HFF-Myc (cell line): Measurements from ENCODE around the gene TERC.

ENCODE experiments used
- DNase-seq: peaks from one replicate; pipeline ENCODE4 v3.0.0-alpha.2; 2011; ENCODE audit warnings: low read depth; ENCODE audit errors: extremely low read depth
- H3K4me3 ChIP-seq: replicated peaks from 2 replicates; pipeline ENCODE4 v1.5.1; 2011; ENCODE audit warnings: low read depth, mild to moderate bottlenecking, control low read depth, low read length
- CTCF ChIP-seq: IDR thresholded peaks from 2 replicates; pipeline ENCODE4 v1.5.1; 2012; ENCODE audit warnings: mild to moderate bottlenecking, low read depth, low read length, control low read depth; ENCODE audit errors: missing control alignments

Gene TERC

GRCh38 chr3:169764882-169765612 lies at the start of gene TERC:
TSS of gene TERC (minus strand) at chr3:169765060.
- TF ChIP-seq CTCF, result no peak
- peak; percentile 62 for DNase-seq
- peak within 1 kb of the TSS; percentile 76 for H3K4me3 ChIP-seq

GRCh38 chr3:169813757-169814517 lies 49.1 kb upstream of the TERC start:
- H3K4me3 ChIP-seq, result no peak overlapping the region
- no peak for DNase-seq
- TF ChIP-seq CTCF, result peak; percentile 19

- peak overlapping the region; percentile 55 for H3K4me3 ChIP-seq
- TF ChIP-seq CTCF, result no peak
- DNase-seq, result no peak
These were observed 48.4 kb upstream of the TERC start for GRCh38 chr3:169813278-169813677.

- no peak for TF ChIP-seq CTCF
- H3K4me3 ChIP-seq, result peak within 1 kb of the TSS; percentile 55
- peak; percentile 89 for DNase-seq
These were observed 47.7 kb upstream of the TERC start, which contains the start of the genes LRRC34 and LRRIQ4 for GRCh38 chr3:169812332-169813235. TSS of gene LRRC34 (minus strand) at chr3:169812904. CDS start at chr3:169812548, 356 bp downstream. TSS of gene LRRIQ4 (plus strand) at chr3:169812870. CDS start at chr3:169821922, 9,052 bp downstream.

- peak; percentile 59 for DNase-seq
- no peak for TF ChIP-seq CTCF
- peak overlapping the region; percentile 55 for H3K4me3 ChIP-seq
These were observed 46.9 kb upstream of the TERC start for GRCh38 chr3:169811631-169812331.
